ENCODE results near the gene UBE2D3.

- TF ChIP-seq CTCF (IDR thresholded peaks at IDR 0.05) = no peak
- TF ChIP-seq POLR2A (IDR thresholded peaks at IDR 0.05) = no peak
Observed at GRCh38 chr4:102759831-102760644, 67.3 kb downstream of the UBE2D3 start.

Data from esophagus squamous epithelium (tissue), 4 donors.